Measurements from ENCODE around the gene NAMPT.

The NAMPT gene

DNA sequence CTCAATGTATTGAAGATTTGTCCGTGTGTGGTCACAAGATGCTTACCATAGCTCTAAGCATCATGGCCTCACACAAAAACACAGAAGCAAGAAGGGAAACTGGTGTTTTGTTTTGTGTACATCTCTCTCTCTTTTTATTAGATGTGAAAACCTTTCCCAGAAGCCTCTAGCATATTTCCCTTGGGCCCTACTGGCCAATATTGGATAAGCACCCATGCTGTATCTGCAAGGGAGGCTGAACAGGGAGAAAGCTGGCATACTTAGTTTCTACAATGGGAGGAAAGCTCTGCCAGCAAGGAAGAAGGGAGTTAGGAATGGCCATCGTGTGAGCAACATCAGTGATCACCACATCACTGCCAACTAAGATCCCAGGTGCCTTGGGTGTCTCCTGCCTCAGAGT lies 9.6 kb upstream of the NAMPT start:
- TF ChIP-seq, protein P1, sequence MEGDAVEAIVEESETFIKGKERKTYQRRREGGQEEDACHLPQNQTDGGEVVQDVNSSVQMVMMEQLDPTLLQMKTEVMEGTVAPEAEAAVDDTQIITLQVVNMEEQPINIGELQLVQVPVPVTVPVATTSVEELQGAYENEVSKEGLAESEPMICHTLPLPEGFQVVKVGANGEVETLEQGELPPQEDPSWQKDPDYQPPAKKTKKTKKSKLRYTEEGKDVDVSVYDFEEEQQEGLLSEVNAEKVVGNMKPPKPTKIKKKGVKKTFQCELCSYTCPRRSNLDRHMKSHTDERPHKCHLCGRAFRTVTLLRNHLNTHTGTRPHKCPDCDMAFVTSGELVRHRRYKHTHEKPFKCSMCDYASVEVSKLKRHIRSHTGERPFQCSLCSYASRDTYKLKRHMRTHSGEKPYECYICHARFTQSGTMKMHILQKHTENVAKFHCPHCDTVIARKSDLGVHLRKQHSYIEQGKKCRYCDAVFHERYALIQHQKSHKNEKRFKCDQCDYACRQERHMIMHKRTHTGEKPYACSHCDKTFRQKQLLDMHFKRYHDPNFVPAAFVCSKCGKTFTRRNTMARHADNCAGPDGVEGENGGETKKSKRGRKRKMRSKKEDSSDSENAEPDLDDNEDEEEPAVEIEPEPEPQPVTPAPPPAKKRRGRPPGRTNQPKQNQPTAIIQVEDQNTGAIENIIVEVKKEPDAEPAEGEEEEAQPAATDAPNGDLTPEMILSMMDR (IDR thresholded peaks at IDR 0.05) = no peak
- H3K27ac ChIP-seq = no peak overlapping the region
- no peaks in the 10 kb centered on the region for H3K9me3 ChIP-seq
- no peak overlapping the region for H3K4me3 ChIP-seq
- H3K27me3 ChIP-seq = no peaks in the 10 kb centered on the region
- no peaks in the 10 kb centered on the region for H3K36me3 ChIP-seq
- intact Hi-C loops (cut with DNase I; ENCODE audit: low total_unique reads) = no loop called here
- DNase-seq = no peak
- no peaks in the 10 kb centered on the region for H3K4me1 ChIP-seq

DNA sequence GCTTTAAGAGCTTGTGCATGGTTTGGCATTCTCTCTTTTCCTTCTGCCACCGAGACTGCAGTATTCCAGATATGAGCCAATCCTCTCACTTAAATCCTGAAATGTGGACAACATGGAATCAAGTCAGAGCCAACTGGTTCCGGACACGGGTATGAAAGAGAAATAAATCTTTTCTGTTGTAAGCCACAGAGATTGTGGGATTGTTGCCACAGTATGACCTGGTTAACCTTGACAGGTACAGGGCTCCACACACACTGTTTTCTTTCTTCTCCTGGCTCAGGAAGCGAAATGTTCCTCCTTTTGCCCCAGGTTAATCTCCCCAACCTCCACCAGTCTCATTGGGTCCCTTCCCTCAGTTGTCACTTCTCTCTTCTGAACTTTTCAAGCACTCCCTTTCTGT lies 6.5 kb upstream of the NAMPT start:
- no peak for DNase-seq
- Histone ChIP-seq H3K27me3 (no peaks in the 10 kb centered on the region), H3K9me3 (no peaks in the 10 kb centered on the region), H3K4me3 (no peak overlapping the region), H3K27ac (no peak overlapping the region), H3K4me1 (no peaks in the 10 kb centered on the region), H3K36me3 (no peaks in the 10 kb centered on the region)
- TF ChIP-seq, protein P1 (IDR thresholded peaks at IDR 0.05) = no peak
- intact Hi-C loops (cut with DNase I; ENCODE audit: low total_unique reads) = no loop called here

DNA sequence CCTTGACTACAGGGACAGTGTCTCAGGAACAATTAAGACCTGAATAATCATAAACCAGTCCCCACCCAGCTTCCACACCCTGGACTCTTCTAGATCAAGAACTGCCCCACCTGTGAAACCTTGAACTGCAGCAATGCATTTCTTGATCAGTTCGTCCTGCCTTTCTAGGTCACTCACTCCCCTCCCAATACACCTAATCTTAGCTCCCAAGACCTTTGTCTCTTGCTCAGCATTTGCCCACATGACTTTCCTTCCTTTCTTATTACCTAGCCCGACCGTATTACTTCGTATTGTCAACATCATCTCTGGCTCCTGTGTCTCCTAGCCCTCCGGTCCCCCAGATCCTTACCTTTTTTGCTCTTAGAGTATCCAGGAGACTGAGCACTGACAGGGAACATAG lies 5.5 kb upstream of the NAMPT start:
- Histone ChIP-seq H3K36me3 (no peaks in the 10 kb centered on the region), H3K27me3 (no peaks in the 10 kb centered on the region), H3K9me3 (no peaks in the 10 kb centered on the region), H3K27ac (no peak overlapping the region), H3K4me3 (no peak overlapping the region), H3K4me1 (peaks cover 0 to 5% (median 0%) of the 10 kb centered on the region in 4 donors)
- TF ChIP-seq, protein P1 (IDR thresholded peaks at IDR 0.05) = no peak
- DNase-seq = no peak
- intact Hi-C loops (cut with DNase I; ENCODE audit: low total_unique reads) = no loop called here

DNA sequence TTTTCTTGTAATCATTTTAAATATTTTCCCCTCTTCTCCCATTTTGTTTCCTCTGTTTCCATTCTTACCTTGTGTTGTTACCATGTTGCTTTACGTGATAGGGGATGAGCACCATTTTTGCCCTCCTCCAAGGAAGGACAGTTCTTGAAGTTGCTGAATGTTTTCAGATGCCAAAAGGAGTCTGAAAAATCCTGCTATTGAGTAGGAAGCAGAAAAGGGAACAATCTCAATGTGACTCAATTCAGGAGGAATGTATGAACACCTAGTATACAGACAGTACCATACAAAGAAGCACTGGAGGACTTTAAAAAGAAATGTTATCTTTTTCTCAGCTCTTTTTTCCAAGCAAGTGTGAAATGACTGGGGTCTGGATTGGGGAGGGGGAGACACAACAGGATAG lies 5.1 kb upstream of the NAMPT start:
- DNase-seq = no peak
- Histone ChIP-seq H3K9me3 (no peaks in the 10 kb centered on the region), H3K36me3 (no peaks in the 10 kb centered on the region), H3K27me3 (no peaks in the 10 kb centered on the region), H3K4me1 (peaks cover 0 to 5% (median 0%) of the 10 kb centered on the region in 4 donors), H3K4me3 (no peak overlapping the region), H3K27ac (no peak overlapping the region)
- intact Hi-C loops (cut with DNase I; ENCODE audit: low total_unique reads) = loop anchor here (10.0 kb wide), 1 partner anchor 135 kb away; no protein-coding TSS in a partner anchor
- TF ChIP-seq, protein P1 (IDR thresholded peaks at IDR 0.05) = no peak

DNA sequence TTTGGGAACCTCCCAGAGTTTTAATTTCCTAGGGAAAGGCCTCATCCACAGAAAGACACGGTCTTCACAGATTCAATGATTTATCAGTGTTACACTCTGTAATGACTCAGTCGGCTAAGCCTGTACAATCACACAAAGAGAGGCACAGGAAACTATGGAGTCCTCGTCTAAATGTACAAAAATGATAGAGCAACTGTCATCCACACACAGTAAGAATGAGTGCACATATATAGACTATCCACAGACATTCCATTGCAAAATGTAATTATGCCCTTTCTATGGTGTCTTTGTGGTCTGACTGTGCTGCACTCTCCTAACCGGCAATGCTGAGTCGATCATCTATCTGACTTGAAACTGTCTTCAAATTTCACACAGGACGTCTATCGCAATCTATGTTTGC lies 3.5 kb upstream of the NAMPT start:
- no peak overlapping the region for H3K27ac ChIP-seq
- TF ChIP-seq, protein P1 (IDR thresholded peaks at IDR 0.05) = no peak
- no peaks in the 10 kb centered on the region for H3K9me3 ChIP-seq
- no peaks in the 10 kb centered on the region for H3K36me3 ChIP-seq
- H3K27me3 ChIP-seq = no peaks in the 10 kb centered on the region
- no peak overlapping the region for H3K4me3 ChIP-seq
- intact Hi-C loops (cut with DNase I; ENCODE audit: low total_unique reads) = loop anchor here (10.0 kb wide), 1 partner anchor 137 kb away; no protein-coding TSS in a partner anchor
- H3K4me1 ChIP-seq = peaks cover 0 to 9% (median under 1%) of the 10 kb centered on the region in 4 donors
- DNase-seq = no peak

DNA sequence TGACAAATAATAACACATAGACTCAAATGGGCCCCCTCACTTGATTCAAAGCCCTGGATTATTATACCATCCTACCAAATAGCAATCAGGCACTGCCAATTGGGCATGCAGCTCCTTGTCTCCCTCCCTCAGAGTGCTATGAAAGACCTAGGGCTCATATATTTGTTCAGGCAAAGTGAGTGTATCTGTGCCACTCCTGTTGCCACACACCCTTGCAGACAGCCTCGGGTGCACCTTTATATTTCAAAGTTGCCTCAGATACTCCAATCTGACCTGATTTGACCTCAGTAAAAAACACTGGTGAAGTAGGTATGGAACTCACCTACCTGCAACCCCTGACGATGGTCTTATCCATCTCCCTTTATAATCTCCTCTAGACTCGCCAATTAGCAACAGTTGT lies 3.0 kb upstream of the NAMPT start:
- TF ChIP-seq, protein P1 (IDR thresholded peaks at IDR 0.05) = no peak
- no peaks in the 10 kb centered on the region for H3K36me3 ChIP-seq
- intact Hi-C loops (cut with DNase I; ENCODE audit: low total_unique reads) = loop anchor here (10.0 kb wide), 1 partner anchor 137 kb away; no protein-coding TSS in a partner anchor
- H3K9me3 ChIP-seq = no peaks in the 10 kb centered on the region
- H3K4me1 ChIP-seq = peaks cover 0 to 14% (median 3%) of the 10 kb centered on the region in 4 donors
- no peaks in the 10 kb centered on the region for H3K27me3 ChIP-seq
- DNase-seq = no peak
- H3K27ac ChIP-seq = no peak overlapping the region
- H3K4me3 ChIP-seq = no peak overlapping the region

All from tibial artery (tissue), 4 donors.